HG02610 (cell line): ENCODE results near the gene ITK.

ENCODE experiments used
- ATAC-seq: cut with Tn5 transposase; IDR thresholded peaks from one replicate; pipeline ENCODE4 v1.9.1; 2021; ENCODE audit warnings: mild to moderate bottlenecking, moderate library complexity; ENCODE audit not compliant: unreplicated experiment

ITK gene

DNA sequence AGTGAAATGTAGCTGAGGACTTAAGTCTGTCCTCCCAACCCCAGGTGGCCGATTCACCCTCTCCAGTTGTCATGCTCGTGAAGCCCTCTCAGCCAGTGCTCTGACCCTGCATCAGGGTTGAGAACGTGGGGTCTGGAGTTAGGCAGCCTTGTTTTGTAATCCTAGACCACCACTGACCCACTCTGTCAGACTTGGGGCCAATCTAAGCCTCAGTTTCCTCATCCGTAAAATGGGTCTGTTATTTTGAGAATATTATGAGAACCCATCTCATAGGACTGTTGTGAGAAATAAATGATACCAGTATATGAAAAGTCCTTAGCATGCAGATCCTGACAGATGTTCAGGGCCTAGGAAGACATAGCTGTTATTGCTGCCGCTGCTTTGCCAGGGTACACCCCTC, 122.4 kb downstream of the ITK start:
- no peak for ATAC-seq

DNA sequence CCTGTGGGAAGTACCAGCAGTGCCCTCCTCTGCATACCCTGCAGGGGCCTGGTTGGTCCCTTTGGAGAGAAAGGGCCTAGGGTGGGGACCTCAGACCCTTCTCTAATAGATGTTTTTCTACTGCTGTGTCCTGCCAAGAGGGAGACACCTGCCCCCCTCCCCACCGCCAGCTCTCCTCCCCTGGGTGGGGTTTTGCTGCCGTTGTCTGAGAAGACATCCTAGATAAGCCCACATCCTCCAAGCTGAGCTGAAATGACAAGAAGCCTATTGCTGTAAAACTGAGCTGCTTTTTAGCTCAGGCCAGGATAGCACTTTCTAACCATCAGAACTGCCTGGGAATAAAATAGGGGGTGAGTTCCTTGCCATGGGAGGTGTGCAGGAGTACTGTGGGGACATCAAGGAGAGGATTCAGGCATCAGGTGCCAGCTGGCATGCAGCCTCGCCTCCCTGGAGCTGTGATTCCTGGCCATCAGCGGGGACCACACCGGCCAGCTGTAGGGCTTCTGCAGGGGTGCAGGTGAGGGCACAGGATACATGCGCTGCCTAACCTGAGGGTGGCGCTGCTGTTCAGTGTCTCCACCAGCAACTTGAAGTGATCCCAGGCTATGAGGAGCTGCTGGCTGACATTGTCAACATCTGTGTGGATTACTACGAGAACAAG, 123.2 kb downstream of the ITK start:
- no peak for ATAC-seq
